Activated T-cell treated with anti-CD3 and anti-CD28 coated beads, Interleukin-2, amount 50 U/mL, for 72 hours (primary cell): Measurements from ENCODE around the gene SPON1. TPM values are rescaled to one million over a fixed set of nuclear protein-coding genes. Genes with fewer than 3 reads are reported as not detected.
"Not testable (repeated sequence)": the region's sequence is repeated elsewhere in the genome, so short reads cannot be mapped to it uniquely, and the experiment has no call there.

ENCODE experiments used
- ATAC-seq, 2 donors: fragments of 150-1000 bp; cut with Tn5 transposase; replicated peaks in 1 of 2; 2 replicates each; pipeline ENCODE4 v1.10.0; 2021; ENCODE audit warnings: moderate library complexity in 2 of 2, mild to moderate bottlenecking in 1 of 2
- DNase-seq, 2 donors: peaks; one replicate each; pipeline ENCODE4 v3.0.0; 2021 to 2022; ENCODE audit warnings: mixed read lengths in 1 of 2
- H3K27ac Mint-ChIP-seq: one replicate; pipeline ENCODE4 v1.8.0; 2022; ENCODE audit warnings: mild to moderate bottlenecking, moderate library complexity, mixed read lengths
- H3K27me3 Mint-ChIP-seq: one replicate; pipeline ENCODE4 v1.8.0; 2022; ENCODE audit warnings: low read depth, mixed read lengths
- H3K36me3 Mint-ChIP-seq, 2 donors: one replicate each; pipeline ENCODE4 v1.8.0; 2022; ENCODE audit warnings: mixed read lengths in 2 of 2, mild to moderate bottlenecking in 1 of 2; ENCODE audit not compliant: insufficient read depth in 2 of 2
- H3K4me1 Mint-ChIP-seq: one replicate; pipeline ENCODE4 v1.8.0; 2022; ENCODE audit warnings: low read depth, mixed read lengths
- H3K4me3 Mint-ChIP-seq, 2 donors: one replicate each; pipeline ENCODE4 v1.8.0; 2022; ENCODE audit warnings: mild to moderate bottlenecking in 2 of 2, mixed read lengths in 2 of 2, moderate library complexity in 2 of 2
- H3K9me3 Mint-ChIP-seq, 2 donors: one replicate each; pipeline ENCODE4 v1.8.0; 2022; ENCODE audit warnings: mixed read lengths in 2 of 2
- total RNA-seq, 2 donors: library from RNA; stranded (reverse); gene quantifications; one replicate each; pipeline ENCODE4 v1.2.3, GENCODE V29; 2022

The SPON1 gene
- total RNA-seq, result under 1 TPM; 0.12 to 0.16 TPM

GRCh38 chr11:13962562-13963168 is at the start of gene SPON1:
SPON1 (plus strand) TSS chr11:13962723; CDS start chr11:13962905, 182 bp downstream.
- DNase-seq (peak; percentile 38 to 53), ATAC-seq (peak; percentile 75 to 80)
- peaks cover 77% of the 10 kb centered on the region for H3K27me3 Mint-ChIP-seq
- H3K36me3 Mint-ChIP-seq, result no peaks in the 10 kb centered on the region
- no peak within 1 kb of the TSS for H3K27ac Mint-ChIP-seq
- H3K4me1 Mint-ChIP-seq, result peaks cover 11% of the 10 kb centered on the region
- H3K9me3 Mint-ChIP-seq, result no peaks in the 10 kb centered on the region
- H3K4me3 Mint-ChIP-seq, result peak within 1 kb of the TSS; percentile 65 to 78

- DNase-seq (no peak), ATAC-seq (no peak)
- Mint-ChIP-seq H3K4me1 (peaks cover 5% of the 10 kb centered on the region), H3K27ac (no peak overlapping the region), H3K9me3 (peaks cover 0 to 5% of the 10 kb centered on the region in 2 donors), H3K36me3 (no peaks in the 10 kb centered on the region), H3K4me3 (no peak overlapping the region), H3K27me3 (no peaks in the 10 kb centered on the region)
These were observed 45.3 kb upstream of the SPON1 start for GRCh38 chr11:13917264-13917663.

GRCh38 chr11:13917904-13918303 is 44.6 kb upstream of the SPON1 start:
- H3K36me3 Mint-ChIP-seq, result no peaks in the 10 kb centered on the region

GRCh38 chr11:13920756-13921155 is 41.8 kb upstream of the SPON1 start:
- Mint-ChIP-seq H3K27me3 (no peaks in the 10 kb centered on the region), H3K9me3 (peaks cover 0 to 7% of the 10 kb centered on the region in 2 donors), H3K27ac (no peak overlapping the region), H3K4me3 (no peak overlapping the region), H3K4me1 (peaks cover 29% of the 10 kb centered on the region), H3K36me3 (no peaks in the 10 kb centered on the region)
- no peak for ATAC-seq
- DNase-seq, result no peak

More at GRCh38 chr11:13917904-13918303, 44.6 kb upstream of the SPON1 start:
- no peak overlapping the region for H3K4me3 Mint-ChIP-seq
- ATAC-seq, result no peak
- H3K4me1 Mint-ChIP-seq, result peaks cover 11% of the 10 kb centered on the region
- no peaks in the 10 kb centered on the region for H3K27me3 Mint-ChIP-seq
- peaks cover 0 to 5% of the 10 kb centered on the region in 2 donors for H3K9me3 Mint-ChIP-seq
- H3K27ac Mint-ChIP-seq, result no peak overlapping the region
- DNase-seq, result no peak

GRCh38 chr11:13921545-13921944 is 41.0 kb upstream of the SPON1 start:
- peaks cover 29% of the 10 kb centered on the region for H3K4me1 Mint-ChIP-seq
- peaks cover 0 to 5% of the 10 kb centered on the region in 2 donors for H3K9me3 Mint-ChIP-seq
- H3K27me3 Mint-ChIP-seq, result no peaks in the 10 kb centered on the region
- no peak overlapping the region for H3K27ac Mint-ChIP-seq
- no peak for ATAC-seq
- no peak overlapping the region for H3K4me3 Mint-ChIP-seq
- no peaks in the 10 kb centered on the region for H3K36me3 Mint-ChIP-seq
- no peak for DNase-seq

GRCh38 chr11:13923182-13923581 is 39.3 kb upstream of the SPON1 start:
- Mint-ChIP-seq H3K27ac (peak overlapping the region; percentile 1), H3K9me3 (peaks cover 0 to 6% of the 10 kb centered on the region in 2 donors), H3K27me3 (no peaks in the 10 kb centered on the region), H3K4me1 (peaks cover 29% of the 10 kb centered on the region), H3K36me3 (no peaks in the 10 kb centered on the region), H3K4me3 (no peak overlapping the region)
- no peak for DNase-seq
- ATAC-seq, result no peak

- peaks cover 0 to 6% of the 10 kb centered on the region in 2 donors for H3K9me3 Mint-ChIP-seq
- no peaks in the 10 kb centered on the region for H3K36me3 Mint-ChIP-seq
- H3K4me1 Mint-ChIP-seq, result peaks cover 33% of the 10 kb centered on the region
- H3K4me3 Mint-ChIP-seq, result peak overlapping the region; percentile 40 to 61
- no peaks in the 10 kb centered on the region for H3K27me3 Mint-ChIP-seq
- peak; percentile 51 to 73 for ATAC-seq
- H3K27ac Mint-ChIP-seq, result peak overlapping the region; percentile 92
- DNase-seq, result no peak
These were observed 38.5 kb upstream of the SPON1 start for GRCh38 chr11:13923716-13924650.

- Mint-ChIP-seq H3K27ac (peak overlapping the region; percentile 92), H3K4me3 (no peak overlapping the region), H3K36me3 (no peaks in the 10 kb centered on the region), H3K27me3 (no peaks in the 10 kb centered on the region), H3K9me3 (peaks cover 0 to 6% of the 10 kb centered on the region in 2 donors), H3K4me1 (peaks cover 38% of the 10 kb centered on the region)
- ATAC-seq, result no peak
- DNase-seq, result no peak
These were observed 37.7 kb upstream of the SPON1 start for GRCh38 chr11:13924801-13925327.

- not testable (repeated sequence) for H3K27me3 Mint-ChIP-seq, H3K36me3 Mint-ChIP-seq, ATAC-seq, H3K27ac Mint-ChIP-seq, H3K9me3 Mint-ChIP-seq, DNase-seq, H3K4me3 Mint-ChIP-seq
- peaks cover 40% of the 10 kb centered on the region for H3K4me1 Mint-ChIP-seq
These were observed 36.2 kb upstream of the SPON1 start for GRCh38 chr11:13926366-13926765.

GRCh38 chr11:13926981-13927380 is 35.5 kb upstream of the SPON1 start:
- no peak overlapping the region for H3K27ac Mint-ChIP-seq

GRCh38 chr11:13927481-13927880 is 35.0 kb upstream of the SPON1 start:
- peaks cover 36% of the 10 kb centered on the region for H3K4me1 Mint-ChIP-seq
- no peak for ATAC-seq
- H3K27ac Mint-ChIP-seq, result no peak overlapping the region
- H3K27me3 Mint-ChIP-seq, result no peaks in the 10 kb centered on the region
- H3K36me3 Mint-ChIP-seq, result no peaks in the 10 kb centered on the region
- H3K4me3 Mint-ChIP-seq, result no peak overlapping the region
- peaks cover 0 to 6% of the 10 kb centered on the region in 2 donors for H3K9me3 Mint-ChIP-seq
- no peak for DNase-seq

More at GRCh38 chr11:13926981-13927380, 35.5 kb upstream of the SPON1 start:
- Mint-ChIP-seq H3K4me3 (no peak overlapping the region), H3K36me3 (no peaks in the 10 kb centered on the region), H3K4me1 (peaks cover 38% of the 10 kb centered on the region), H3K9me3 (peaks cover 0 to 6% of the 10 kb centered on the region in 2 donors), H3K27me3 (no peaks in the 10 kb centered on the region)
- DNase-seq, result no peak
- no peak for ATAC-seq

- H3K9me3 Mint-ChIP-seq, result peaks cover 0 to 6% of the 10 kb centered on the region in 2 donors
- no peak overlapping the region for H3K27ac Mint-ChIP-seq
- DNase-seq (no peak), ATAC-seq (peak; percentile 49 to 60)
- H3K27me3 Mint-ChIP-seq, result no peaks in the 10 kb centered on the region
- H3K36me3 Mint-ChIP-seq, result no peaks in the 10 kb centered on the region
- H3K4me1 Mint-ChIP-seq, result peaks cover 27% of the 10 kb centered on the region
- no peak overlapping the region for H3K4me3 Mint-ChIP-seq
These were observed 33.8 kb upstream of the SPON1 start for GRCh38 chr11:13928566-13929251.
